Measurements from ENCODE around the gene RNF13.

DNA sequence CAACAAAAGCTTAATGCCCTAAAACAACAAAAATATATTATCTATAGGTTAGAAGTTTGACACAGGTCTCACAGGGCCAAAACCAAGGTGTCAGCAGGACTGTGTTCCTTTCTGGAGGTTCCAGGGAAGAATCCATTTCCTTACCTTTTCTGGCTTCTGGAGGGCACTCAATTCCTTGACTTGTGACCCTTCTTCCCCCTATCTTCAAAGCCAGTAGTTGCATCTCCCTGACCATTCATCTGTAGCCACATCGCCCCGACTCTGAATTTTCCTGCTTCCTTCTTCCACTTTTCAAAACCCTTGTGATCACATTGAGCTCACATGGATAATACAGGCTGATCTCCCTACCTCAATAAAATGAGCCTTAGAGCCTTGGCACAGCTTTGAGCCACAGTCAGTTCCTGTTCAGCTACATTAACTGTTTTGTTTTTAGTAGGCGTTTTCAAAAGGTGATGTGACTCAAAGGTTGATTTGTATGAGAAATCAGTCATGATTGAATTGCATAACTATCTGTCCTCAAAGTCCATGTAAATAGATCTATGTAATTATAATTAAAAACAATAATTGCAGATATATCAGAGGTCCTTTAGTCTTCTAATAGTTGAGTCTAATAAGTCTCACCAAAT lies 145.3 kb downstream of the RNF13 start:
- TF ChIP-seq POLR2AphosphoS5 (IDR thresholded peaks at IDR 0.05; ENCODE audit: low read depth, low read length) (no peak), TAF1 (IDR thresholded peaks at IDR 0.05; ENCODE audit: borderline replicate concordance, insufficient read depth, low read length) (no peak)
